Measurements from ENCODE around the gene CCND2. TPM values are rescaled to one million over a fixed set of nuclear protein-coding genes. Genes with fewer than 3 reads are reported as not detected.
A peak's percentile ranks its signal among the peaks of the same experiment; 100 is the strongest.

Gene CCND2
- total and polyA plus RNA-seq, 9 of the 15 experiments (the other 6 are each of a cell fraction or from before 2014, with no cell fraction given): 13.6 to 99.3 (median 39.6) TPM

GRCh38 chr12:4270016-4270830 lies 3.3 kb upstream of the CCND2 start:
- Histone ChIP-seq H4K20me1 (replicated peaks; ENCODE audit: control insufficient read depth, insufficient read depth, low read length) (no peaks in the 10 kb centered on the region), H3K27ac (ENCODE audit: extremely low read depth, low read depth, low read length) (peak overlapping the region; percentile 93), H3K4me2 (ENCODE audit: insufficient read depth, low read length) (peak overlapping the region; percentile 83), H3K4me3 (peak overlapping the region; percentile 45), H3K9me3 (replicated peaks; ENCODE audit: control insufficient read depth, insufficient read depth, low read depth, low read length) (no peaks in the 10 kb centered on the region), H2AFZ (ENCODE audit: low read depth, low read length) (peak overlapping the region; percentile 96), H3K9me1 (ENCODE audit: control insufficient read depth, insufficient read depth, low read length) (no peaks in the 10 kb centered on the region), H3K79me2 (ENCODE audit: control insufficient read depth, insufficient read depth, low read length) (peaks cover 18% of the 10 kb centered on the region), H3K4me1 (replicated peaks in 1 of 2; ENCODE audit: control insufficient read depth in 2 of 2, insufficient read depth in 2 of 2, low read length in 2 of 2) (peaks cover 15 to 47% of the 10 kb centered on the region in 2 experiments), H3K36me3 (ENCODE audit: control insufficient read depth, insufficient read depth, low read length) (no peaks in the 10 kb centered on the region), H3K9ac (ENCODE audit: insufficient read depth in 1 of 2, low read depth in 2 of 2, low read length in 2 of 2) (peak overlapping the region; percentile 69 to 85; a peak in 3 of 4 replicates), H3K27me3 (ENCODE audit: control insufficient read depth in 2 of 2, insufficient read depth in 2 of 2, low read length in 2 of 2) (peaks cover 0 to 11% of the 10 kb centered on the region in 2 experiments; a peak in 2 of 5 replicates)
- DNase-seq (ENCODE audit: extremely low read depth in 1 of 4, low spot score in 3 of 4) (peak in 2 of 4 experiments; percentile 25 to 72), ATAC-seq (no peak), FAIRE-seq (no peak)
- BruUV-seq (replicated peaks): no TSS peak
- intact Hi-C loops (cut with micrococcal nuclease): no loop called here
- WGBS (ENCODE audit: insufficient coverage, low coverage, missing lambda C conversion rate): 5% methylated on average over 25 of the region's 39 CpGs
- CTCF ChIA-PET (ENCODE audit: low intra/inter-chr PET ratio): no interaction called here
- POLR2A ChIA-PET: no interaction called here
- in situ Hi-C loops (cut with MboI): no loop called here
- TF ChIP-seq ZFP91 (CRISPR knock-in tag; IDR thresholded peaks at IDR 0.05) (no peak), ZSCAN29 (IDR thresholded peaks at IDR 0.05) (peak; percentile 46; the same call in 1 of the 2 replicates), ZNF740 (CRISPR knock-in tag; IDR thresholded peaks at IDR 0.05) (no peak), ZNF740 (tag; IDR thresholded peaks at IDR 0.05) (no peak), E2F6 (IDR thresholded peaks at IDR 0.05; ENCODE audit: borderline replicate concordance in 1 of 2, extremely low read depth in 1 of 2, insufficient read depth in 1 of 2, insufficient read length in 1 of 2, low read depth in 1 of 2, low read length in 1 of 2, poor library complexity in 1 of 2, severe bottlenecking in 1 of 2) (peak in 1 of 2 experiments; percentile 69), TGIF2 (CRISPR knock-in tag; IDR thresholded peaks at IDR 0.05) (no peak), XRCC4 (IDR thresholded peaks at IDR 0.05; ENCODE audit: extremely low read depth, insufficient read depth, insufficient read length) (no peak), EGR1 (conservative IDR thresholded peaks at IDR 0.05) (peak; percentile 43; the same call in 1 of the 2 replicates), RBBP5 (IDR thresholded peaks at IDR 0.05; ENCODE audit: borderline replicate concordance, insufficient read depth, low read length, poor library complexity, severe bottlenecking) (peak; percentile 18), LEF1 (IDR thresholded peaks at IDR 0.05) (peak; percentile 35; the same call in 1 of the 2 replicates)
- TF ChIP-seq, protein P1, sequence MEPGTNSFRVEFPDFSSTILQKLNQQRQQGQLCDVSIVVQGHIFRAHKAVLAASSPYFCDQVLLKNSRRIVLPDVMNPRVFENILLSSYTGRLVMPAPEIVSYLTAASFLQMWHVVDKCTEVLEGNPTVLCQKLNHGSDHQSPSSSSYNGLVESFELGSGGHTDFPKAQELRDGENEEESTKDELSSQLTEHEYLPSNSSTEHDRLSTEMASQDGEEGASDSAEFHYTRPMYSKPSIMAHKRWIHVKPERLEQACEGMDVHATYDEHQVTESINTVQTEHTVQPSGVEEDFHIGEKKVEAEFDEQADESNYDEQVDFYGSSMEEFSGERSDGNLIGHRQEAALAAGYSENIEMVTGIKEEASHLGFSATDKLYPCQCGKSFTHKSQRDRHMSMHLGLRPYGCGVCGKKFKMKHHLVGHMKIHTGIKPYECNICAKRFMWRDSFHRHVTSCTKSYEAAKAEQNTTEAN (CRISPR knock-in tag; IDR thresholded peaks at IDR 0.05): no peak

Measured in K562 (cell line).